Measurements from ENCODE around the gene CDH13.

CDH13 gene

GRCh38 chr16:83549316-83550182, 922.8 kb downstream of the CDH13 start:
- no peak for DNase-seq

GRCh38 chr16:83550183-83550569, 923.4 kb downstream of the CDH13 start:
- no peak for DNase-seq

GRCh38 chr16:83552228-83552627, 925.5 kb downstream of the CDH13 start:
- DNase-seq: no peak

- DNase-seq: no peak
Observed at GRCh38 chr16:83552930-83553329, 926.2 kb downstream of the CDH13 start.

GRCh38 chr16:83554096-83554495, 927.3 kb downstream of the CDH13 start:
- DNase-seq: no peak

- no peak for DNase-seq
Observed at GRCh38 chr16:83554540-83554939, 927.8 kb downstream of the CDH13 start.

- DNase-seq: no peak
Observed at GRCh38 chr16:83561876-83562275, 935.1 kb downstream of the CDH13 start.

- DNase-seq: no peak
Observed at GRCh38 chr16:83568345-83568744, 941.6 kb downstream of the CDH13 start.

- no peak for DNase-seq
Observed at GRCh38 chr16:83574388-83574787, 947.6 kb downstream of the CDH13 start.

GRCh38 chr16:83577078-83577745, 950.4 kb downstream of the CDH13 start:
- DNase-seq: no peak

- DNase-seq: no peak
Observed at GRCh38 chr16:83578171-83578570, 951.4 kb downstream of the CDH13 start.

- no peak for DNase-seq
Observed at GRCh38 chr16:83579027-83579426, 952.3 kb downstream of the CDH13 start.

- no peak for DNase-seq
Observed at GRCh38 chr16:83579436-83579835, 952.7 kb downstream of the CDH13 start.

- DNase-seq: no peak
Observed at GRCh38 chr16:83581082-83581481, 954.3 kb downstream of the CDH13 start.

GRCh38 chr16:83581994-83582747, 955.4 kb downstream of the CDH13 start:
- DNase-seq: no peak

GRCh38 chr16:83586036-83586435, 959.3 kb downstream of the CDH13 start:
- no peak for DNase-seq

- no peak for DNase-seq
Observed at GRCh38 chr16:83586461-83587200, 959.9 kb downstream of the CDH13 start.

- DNase-seq: no peak
Observed at GRCh38 chr16:83587201-83587600, 960.4 kb downstream of the CDH13 start.

- no peak for DNase-seq
Observed at GRCh38 chr16:83588070-83588469, 961.3 kb downstream of the CDH13 start.

GRCh38 chr16:83589576-83589975, 962.8 kb downstream of the CDH13 start:
- no peak for DNase-seq

GRCh38 chr16:83592778-83593177, 966.0 kb downstream of the CDH13 start:
- DNase-seq: no peak

- no peak for DNase-seq
Observed at GRCh38 chr16:83599789-83600462, 973.2 kb downstream of the CDH13 start.
